Measurements from ENCODE around the gene ITGB1BP2. TPM values are rescaled to one million over a fixed set of nuclear protein-coding genes. Genes with fewer than 3 reads are reported as not detected.
"Not testable (repeated sequence)": the region's sequence is repeated elsewhere in the genome, so short reads cannot be mapped to it uniquely, and the experiment has no call there.

The ITGB1BP2 gene
- total RNA-seq = 88.6 TPM
- long read RNA-seq, transcript ITGB1BP2-201 (11 exons, 1,296 nt) = major isoform, 19 of 23 reads
- long read RNA-seq, partial matches to known transcripts = 1 of 23 reads
- long read RNA-seq, other reads (novel, unspliced or antisense) = 3 of 23 reads

- ATAC-seq = peak; percentile 94
- no peak for DNase-seq
- intact Hi-C loops (cut with micrococcal nuclease) = no loop called here
Observed at GRCh38 chrX:71301195-71301924, at the start of gene ITGB1BP2. ITGB1BP2 (plus strand) TSS chrX:71301750; CDS start chrX:71301807, 57 bp downstream.

- ATAC-seq (no peak), DNase-seq (no peak)
- intact Hi-C loops (cut with micrococcal nuclease) = loop anchor here (5.0 kb wide), 1 partner anchor 115 kb away; the partner anchor contains the start of gene TAF1
Observed at GRCh38 chrX:71252221-71252620, 49.3 kb upstream of the ITGB1BP2 start.

GRCh38 chrX:71253253-71254091 is 48.1 kb upstream of the ITGB1BP2 start:
- ATAC-seq = no peak

GRCh38 chrX:71254092-71254963 is 47.2 kb upstream of the ITGB1BP2 start, which contains the start of gene ZMYM3:
ZMYM3 (minus strand) TSS chrX:71254140; CDS start chrX:71253255, 885 bp downstream.
- intact Hi-C loops (cut with micrococcal nuclease) = loop anchor here (5.0 kb wide), 1 partner anchor 113 kb away; the partner anchor contains the start of gene TAF1
- DNase-seq = peak; percentile 93

More at GRCh38 chrX:71253253-71254091, 48.1 kb upstream of the ITGB1BP2 start:
- intact Hi-C loops (cut with micrococcal nuclease) = loop anchor here (5.0 kb wide), 1 partner anchor 114 kb away; the partner anchor contains the start of gene TAF1
- peak; percentile 57 for DNase-seq

GRCh38 chrX:71256051-71256450 is 45.5 kb upstream of the ITGB1BP2 start:
- DNase-seq = no peak
- ATAC-seq = no peak
- intact Hi-C loops (cut with micrococcal nuclease) = no loop called here

More at GRCh38 chrX:71254092-71254963, 47.2 kb upstream of the ITGB1BP2 start, which contains the start of gene ZMYM3:
- peak; percentile 96 for ATAC-seq

- DNase-seq (no peak), ATAC-seq (no peak)
- intact Hi-C loops (cut with micrococcal nuclease) = no loop called here
Observed at GRCh38 chrX:71256856-71257255, 44.7 kb upstream of the ITGB1BP2 start.

- intact Hi-C loops (cut with micrococcal nuclease); DNase-seq; ATAC-seq: not testable (repeated sequence)
Observed at GRCh38 chrX:71268624-71269023, 32.9 kb upstream of the ITGB1BP2 start.

GRCh38 chrX:71269801-71270395 is 31.7 kb upstream of the ITGB1BP2 start:
- DNase-seq = no peak
- ATAC-seq = no peak
- intact Hi-C loops (cut with micrococcal nuclease) = no loop called here

GRCh38 chrX:71272313-71272712 is 29.2 kb upstream of the ITGB1BP2 start:
- DNase-seq; ATAC-seq; intact Hi-C loops (cut with micrococcal nuclease): not testable (repeated sequence)

- intact Hi-C loops (cut with micrococcal nuclease); DNase-seq; ATAC-seq: not testable (repeated sequence)
Observed at GRCh38 chrX:71281300-71281699, 20.2 kb upstream of the ITGB1BP2 start.

GRCh38 chrX:71282514-71283402 is 18.8 kb upstream of the ITGB1BP2 start:
- intact Hi-C loops (cut with micrococcal nuclease) = no loop called here
- ATAC-seq (peak; percentile 80), DNase-seq (no peak)

- peak; percentile 96 for ATAC-seq
- intact Hi-C loops (cut with micrococcal nuclease) = no loop called here
- DNase-seq = peak; percentile 81
Observed at GRCh38 chrX:71283403-71284143, 18.0 kb upstream of the ITGB1BP2 start, which contains the start of gene NONO. NONO (plus strand) TSS chrX:71283635; CDS start chrX:71290638, 7,003 bp downstream.

GRCh38 chrX:71285929-71286328 is 15.6 kb upstream of the ITGB1BP2 start:
- intact Hi-C loops (cut with micrococcal nuclease) = no loop called here
- DNase-seq = no peak
- no peak for ATAC-seq

GRCh38 chrX:71291381-71291780 is 10.2 kb upstream of the ITGB1BP2 start:
- ATAC-seq (no peak), DNase-seq (no peak)
- intact Hi-C loops (cut with micrococcal nuclease) = no loop called here

GRCh38 chrX:71292669-71293365 is 8.7 kb upstream of the ITGB1BP2 start:
- no peak for ATAC-seq
- DNase-seq = no peak
- intact Hi-C loops (cut with micrococcal nuclease) = no loop called here

GRCh38 chrX:71296806-71297205 is 4.7 kb upstream of the ITGB1BP2 start:
- no peak for ATAC-seq
- intact Hi-C loops (cut with micrococcal nuclease) = no loop called here

More at GRCh38 chrX:71296806-71297205, 4.7 kb upstream of the ITGB1BP2 start:
- DNase-seq = no peak

Measured in left ventricle myocardium superior (tissue), 1 donor.